Islet of Langerhans (tissue), 1 donor: Measurements from ENCODE around the gene CPSF7.
"Not testable (repeated sequence)": the region's sequence is repeated elsewhere in the genome, so short reads cannot be mapped to it uniquely, and the experiment has no call there.

ENCODE experiments used
- FAIRE-seq: peaks from one replicate; lab custom pipeline; 2011; peaks lifted over from hg19 to GRCh38; lab: Jason Lieb, UNC

The CPSF7 gene

DNA sequence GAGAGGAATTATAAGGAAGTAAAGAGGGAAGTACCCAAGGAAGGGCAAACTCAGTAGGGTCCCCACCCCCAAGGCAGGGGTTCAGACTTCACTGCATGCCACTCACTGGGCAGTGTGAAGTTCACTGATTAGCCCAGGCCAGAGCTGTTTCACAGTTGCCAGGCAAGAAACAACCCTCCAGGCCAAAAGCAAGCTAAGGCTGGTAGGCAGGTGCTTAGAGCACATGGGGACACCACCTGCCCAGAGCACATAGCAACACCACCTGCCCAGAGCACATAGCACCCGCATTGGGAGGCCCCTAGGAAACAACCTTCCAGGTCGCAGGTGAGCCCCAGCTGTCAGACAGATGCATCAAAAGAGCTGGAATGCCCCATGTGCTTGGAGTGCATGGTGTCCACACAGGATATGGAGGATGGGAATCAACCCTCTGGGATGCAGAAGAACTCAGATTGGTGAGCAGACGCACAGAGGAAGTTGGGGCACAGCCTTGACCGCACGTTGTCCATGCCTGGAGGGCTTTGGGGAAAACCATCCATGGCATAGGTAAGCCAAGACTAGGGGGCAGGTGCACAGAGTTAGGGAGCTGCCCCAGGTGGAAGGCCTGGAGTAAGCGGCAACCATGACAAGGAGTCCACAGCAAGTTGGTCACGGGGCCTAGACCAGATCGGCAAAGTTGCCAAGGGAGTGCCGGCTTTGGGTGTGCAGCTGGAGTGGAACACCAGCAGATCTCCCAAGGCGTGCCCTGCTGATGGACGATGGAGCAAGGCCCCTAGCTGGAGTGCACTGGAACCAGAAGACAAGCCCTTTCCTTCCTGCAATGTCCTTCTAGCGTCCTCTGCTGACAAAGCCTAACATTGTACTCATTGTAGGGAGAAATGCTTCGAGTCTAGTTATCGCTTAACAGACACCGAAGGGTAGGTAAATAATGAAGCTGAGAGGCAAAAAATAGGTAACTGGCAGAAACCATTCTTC, 45.2 kb downstream of the CPSF7 start:
- FAIRE-seq: no peak

- not testable (repeated sequence) for FAIRE-seq
Measured at GRCh38 chr11:61383859-61384258, 45.9 kb downstream of the CPSF7 start.

GRCh38 chr11:61380884-61381283, 48.9 kb downstream of the CPSF7 start:
- FAIRE-seq: no peak

GRCh38 chr11:61378713-61379313, 51.0 kb downstream of the CPSF7 start:
- FAIRE-seq: no peak

DNA sequence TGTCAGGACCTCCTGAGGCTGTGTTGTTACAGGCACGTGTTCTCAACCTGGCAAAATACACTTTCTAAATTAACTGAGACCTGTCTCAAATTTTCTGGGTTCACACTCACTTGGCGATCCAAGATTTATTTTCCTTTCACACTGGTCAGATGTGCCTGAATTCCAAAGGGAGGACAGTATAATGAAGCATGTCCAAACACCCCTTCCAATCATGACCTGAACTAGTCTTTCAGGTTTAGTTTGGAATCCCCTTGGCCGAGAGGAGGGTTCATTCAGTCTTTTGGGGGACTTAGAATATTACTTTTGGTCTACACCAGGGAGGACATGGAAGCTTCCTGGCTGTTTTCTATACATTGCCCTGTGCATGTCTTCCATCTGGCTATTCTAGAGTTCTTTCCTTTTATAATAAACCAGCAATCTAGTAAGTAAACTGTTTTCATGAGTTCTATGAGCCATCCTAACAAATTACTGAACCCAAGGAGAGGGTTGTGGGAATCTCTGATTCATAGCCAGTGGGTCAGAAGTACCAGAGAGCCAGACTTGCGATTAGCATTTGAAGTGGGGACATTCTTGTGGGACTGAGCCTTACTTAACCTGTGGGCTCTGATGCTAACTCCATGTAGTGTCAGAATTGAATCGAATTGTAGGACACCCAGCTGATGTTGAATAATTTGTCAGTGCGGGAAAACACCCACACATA, 52.2 kb downstream of the CPSF7 start:
- FAIRE-seq: no peak

DNA sequence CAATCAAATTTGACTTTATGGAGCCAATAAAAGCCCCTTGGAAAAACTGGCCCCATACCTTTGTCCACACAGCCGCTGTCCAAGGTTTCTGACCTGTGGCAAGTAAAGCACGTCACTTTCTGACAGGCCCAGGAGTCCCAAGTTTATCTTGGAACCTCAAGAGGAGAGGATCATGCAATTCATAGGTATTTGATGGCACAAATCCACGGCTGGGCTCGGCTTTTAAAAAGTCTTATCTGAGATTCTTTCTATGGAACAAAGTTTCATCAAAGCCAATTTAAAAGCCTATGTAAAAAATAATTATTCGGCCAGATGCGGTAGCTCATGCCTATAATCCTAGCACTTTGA, 54.0 kb downstream of the CPSF7 start:
- FAIRE-seq: no peak

- FAIRE-seq: no peak
Measured at GRCh38 chr11:61372659-61373420, 56.9 kb downstream of the CPSF7 start.

DNA sequence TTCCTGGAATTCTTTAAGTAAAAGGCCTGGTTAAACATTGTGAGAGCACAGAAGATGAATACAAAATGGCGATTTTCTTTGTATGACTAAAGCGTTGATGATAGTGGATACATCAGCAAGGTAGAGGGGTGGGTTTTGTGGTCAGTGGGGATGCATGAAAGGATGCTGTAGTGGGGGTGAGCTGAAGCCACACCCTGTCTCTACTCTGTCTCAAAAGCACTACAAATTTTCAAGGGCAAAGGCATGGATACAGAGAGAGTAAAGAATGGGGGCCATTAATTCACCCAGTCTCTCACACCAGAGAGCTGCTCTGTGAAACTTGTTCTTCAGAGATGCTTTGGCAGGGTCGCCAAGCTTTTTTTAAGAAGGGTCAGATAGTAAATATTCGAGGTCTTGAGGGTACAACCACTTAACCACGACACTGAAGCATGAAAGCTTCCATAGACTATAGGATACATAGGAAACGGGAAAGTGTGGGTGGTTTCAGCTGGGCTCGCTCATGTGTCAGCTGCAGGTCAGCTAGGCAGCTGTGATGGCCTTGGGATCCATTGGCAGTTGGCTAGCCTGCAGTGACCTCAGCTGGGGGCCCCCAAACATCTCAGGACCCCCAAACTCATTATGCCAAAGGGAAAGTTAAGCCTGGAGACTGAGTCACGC, 59.3 kb downstream of the CPSF7 start:
- FAIRE-seq: no peak

GRCh38 chr11:61369372-61370348, 60.1 kb downstream of the CPSF7 start:
- FAIRE-seq: no peak

DNA sequence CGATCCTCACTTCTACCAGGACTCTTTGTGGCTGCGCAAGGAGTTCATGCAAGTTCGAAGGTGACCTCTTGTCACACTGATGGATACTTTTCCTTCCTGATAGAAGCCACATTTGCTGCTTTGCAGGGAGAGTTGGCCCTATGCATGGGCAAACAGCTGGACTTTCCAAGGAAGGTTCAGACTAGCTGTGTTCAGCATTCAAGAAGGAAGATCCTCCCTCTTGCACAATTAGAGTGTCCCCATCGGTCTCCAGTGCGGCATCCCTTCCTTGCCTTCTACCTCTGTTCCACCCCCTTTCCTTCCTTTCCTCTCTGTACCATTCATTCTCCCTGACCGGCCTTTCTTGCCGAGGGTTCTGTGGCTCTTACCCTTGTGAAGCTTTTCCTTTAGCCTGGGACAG, 61.1 kb downstream of the CPSF7 start:
- FAIRE-seq: no peak

DNA sequence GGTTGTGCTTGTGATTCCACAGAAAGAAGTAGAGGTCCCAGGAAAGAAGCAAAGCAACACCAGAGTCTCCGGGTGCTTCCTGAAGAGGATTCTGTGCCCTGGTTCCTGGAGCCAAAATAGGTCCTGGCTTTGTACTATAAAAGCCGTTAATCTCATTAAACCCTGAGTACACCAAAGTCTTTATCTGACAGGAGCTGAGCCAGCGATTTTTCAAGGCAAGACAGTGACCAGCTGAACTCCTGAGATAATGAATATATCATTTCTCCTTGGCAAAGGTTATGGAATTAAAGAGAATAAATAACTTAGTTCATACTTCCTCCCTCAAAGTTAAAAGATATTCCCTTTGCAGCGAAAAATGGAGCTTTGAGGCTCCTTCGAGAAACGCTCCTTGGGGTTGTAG, 62.4 kb downstream of the CPSF7 start:
- FAIRE-seq: no peak

DNA sequence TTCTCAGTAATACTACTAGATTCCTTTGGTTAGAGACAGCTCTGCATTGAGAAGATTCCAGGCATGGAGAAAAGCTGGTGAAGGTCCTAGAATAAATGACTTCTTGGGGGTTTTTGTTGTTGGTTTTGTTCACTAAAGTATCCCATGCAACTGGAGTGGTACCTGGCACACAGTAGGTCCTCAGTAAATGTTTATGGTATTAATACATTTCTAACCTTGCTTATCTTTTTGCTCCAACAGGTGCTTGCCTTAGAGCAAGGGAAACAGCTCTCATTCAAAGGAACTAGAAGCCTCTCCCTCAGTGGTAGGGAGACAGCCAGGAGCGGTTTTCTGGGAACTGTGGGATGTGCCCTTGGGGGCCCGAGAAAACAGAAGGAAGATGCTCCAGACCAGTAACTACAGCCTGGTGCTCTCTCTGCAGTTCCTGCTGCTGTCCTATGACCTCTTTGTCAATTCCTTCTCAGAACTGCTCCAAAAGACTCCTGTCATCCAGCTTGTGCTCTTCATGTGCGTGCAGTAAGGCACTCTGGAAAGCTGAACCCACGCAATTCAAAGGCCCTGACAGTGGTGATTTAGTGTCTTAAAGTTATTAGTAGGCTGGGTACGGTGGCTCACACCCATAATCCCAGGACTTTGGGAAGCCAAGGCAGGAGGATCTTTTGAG, 65.6 kb downstream of the CPSF7 start:
- FAIRE-seq: no peak

GRCh38 chr11:61362542-61362875, 67.3 kb downstream of the CPSF7 start:
- no peak for FAIRE-seq

DNA sequence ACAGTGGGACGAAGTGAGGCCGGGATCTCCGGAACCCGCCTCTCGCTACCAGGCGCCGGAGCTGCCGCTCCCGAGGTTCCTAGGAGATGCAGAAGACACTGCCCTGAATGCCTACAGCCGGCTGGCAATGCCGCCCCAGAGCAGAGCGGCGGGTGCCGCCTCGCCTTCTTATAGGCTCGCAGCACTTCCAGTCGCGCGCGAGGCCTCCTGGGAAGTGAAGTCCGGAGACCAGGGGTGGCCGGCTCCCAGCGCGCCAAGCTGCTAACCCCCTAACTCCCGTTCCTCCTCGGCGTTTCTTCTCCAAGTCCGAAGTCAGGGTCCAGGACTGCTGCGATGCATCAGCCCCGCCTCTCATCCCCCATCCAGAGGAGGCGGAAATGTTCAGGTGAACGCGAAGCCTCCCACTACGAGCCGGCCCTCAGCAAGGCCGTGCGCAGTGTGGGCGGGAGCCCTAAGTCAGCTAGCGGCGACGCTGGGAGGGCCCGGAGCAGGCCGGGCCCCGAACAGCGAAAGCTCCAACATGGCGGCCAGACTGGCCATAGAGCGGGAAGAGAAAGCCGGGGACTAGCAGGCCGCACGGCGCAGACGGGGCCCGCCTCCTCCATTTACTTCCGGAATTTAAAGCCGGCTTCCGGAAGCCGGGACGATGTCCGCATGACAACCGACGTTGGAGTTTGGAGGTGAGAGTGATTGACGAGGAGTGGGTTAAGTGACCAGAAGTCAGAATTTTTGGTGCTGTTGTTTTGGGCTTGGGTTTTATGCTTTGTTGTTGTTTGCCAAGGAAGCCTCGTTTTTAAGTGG, 67.8 kb downstream of the CPSF7 start, which contains the start of the genes CYB561A3 and TMEM138:
TSS of gene CYB561A3 (minus strand) at position 142 of the 801 bp plus-strand sequence. CDS start 5,169 bp downstream, outside the sequence.
TSS of gene TMEM138 (plus strand) at position 634 of the 801 bp plus-strand sequence. CDS start 2,017 bp downstream, outside the sequence.
- FAIRE-seq: no peak

DNA sequence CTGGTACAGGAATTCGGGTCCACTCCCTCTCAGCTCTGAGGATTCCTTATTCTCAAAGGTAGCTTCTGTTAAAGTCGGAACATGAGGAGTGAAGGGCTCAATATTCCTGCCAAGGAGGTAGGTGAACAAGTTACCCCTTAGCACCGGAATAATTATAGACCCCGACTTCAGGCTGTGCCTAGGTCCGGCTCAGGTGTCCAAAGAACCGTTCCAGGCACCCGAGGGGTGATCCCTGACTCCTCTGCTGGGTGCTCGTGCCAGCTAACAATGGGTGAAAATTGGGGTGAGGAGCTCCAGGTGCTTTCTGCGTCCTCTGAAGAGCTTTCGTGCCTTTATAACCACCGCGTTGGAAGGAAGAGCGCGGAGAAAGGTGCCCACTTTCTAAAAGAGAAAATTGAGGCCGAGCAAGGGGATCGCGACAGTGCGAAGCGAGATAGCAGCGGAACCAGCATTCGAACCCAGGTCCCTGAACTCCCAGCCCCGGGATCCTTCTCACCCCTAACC, 68.5 kb downstream of the CPSF7 start:
- FAIRE-seq: no peak

GRCh38 chr11:61359516-61359915, 70.3 kb downstream of the CPSF7 start:
- no peak for FAIRE-seq

DNA sequence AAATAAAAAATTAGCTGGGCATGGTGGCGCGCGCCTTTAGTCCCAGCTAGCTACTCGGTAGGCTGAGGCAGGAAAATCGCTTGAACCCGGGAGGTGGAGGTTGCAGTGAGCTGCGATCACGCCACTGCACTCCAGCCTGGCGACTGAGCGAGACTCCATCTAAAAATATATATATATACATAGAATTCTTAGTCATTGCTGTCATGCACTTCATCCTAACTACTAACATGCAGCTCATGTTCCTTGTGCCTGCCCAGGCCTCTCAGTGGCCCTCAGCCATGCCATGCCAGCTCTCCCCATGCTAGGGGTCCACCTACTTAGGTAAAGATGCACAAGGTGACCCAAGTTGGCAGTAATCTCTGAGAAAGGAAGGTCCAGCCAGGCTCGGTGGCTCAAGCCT, 71.2 kb downstream of the CPSF7 start:
- FAIRE-seq: no peak

DNA sequence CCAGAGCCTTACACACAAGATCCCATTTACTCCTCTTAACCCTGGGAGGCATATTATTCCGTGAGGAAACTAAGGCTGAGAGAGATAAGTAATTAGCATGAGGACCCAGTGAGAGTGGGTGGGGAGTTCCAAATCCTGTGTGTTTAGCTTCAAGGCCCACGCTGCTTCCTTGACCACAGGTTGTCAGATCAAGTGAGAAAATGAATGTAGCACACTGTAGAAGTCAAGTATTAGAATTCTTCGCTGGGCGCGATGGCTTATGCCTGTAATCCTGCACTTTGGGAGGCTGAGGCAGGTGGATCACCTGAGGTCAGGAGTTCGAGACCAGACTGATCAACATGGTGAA, 71.9 kb downstream of the CPSF7 start:
- FAIRE-seq: no peak
